ENCODE data around the gene AUH.
"Not testable (repeated sequence)": the region's sequence is repeated elsewhere in the genome, so short reads cannot be mapped to it uniquely, and the experiment has no call there.

AUH gene

GRCh38 chr9:91393826-91394225, 32.1 kb upstream of the AUH start:
- H3K9me3 ChIP-seq: no peaks in the 10 kb centered on the region
- no peak for TF ChIP-seq CTCF (IDR thresholded peaks at IDR 0.05)
- peaks cover 24% of the 10 kb centered on the region in 2 experiments for H3K4me1 ChIP-seq (ENCODE audit: control insufficient read depth in 1 of 2, insufficient read depth in 1 of 2, low read depth in 1 of 2, low read length in 1 of 2)
- H3K4me3 ChIP-seq (ENCODE audit: low read depth in 1 of 2, low read length in 1 of 2): no peak overlapping the region
- H3K27me3 ChIP-seq: no peaks in the 10 kb centered on the region
- no peak overlapping the region for H3K27ac ChIP-seq
- H3K36me3 ChIP-seq: no peaks in the 10 kb centered on the region

GRCh38 chr9:91392435-91392834, 30.7 kb upstream of the AUH start:
- H3K4me3 ChIP-seq (ENCODE audit: low read depth in 1 of 2, low read length in 1 of 2): no peak overlapping the region
- no peak for TF ChIP-seq CTCF (IDR thresholded peaks at IDR 0.05)
- H3K36me3 ChIP-seq: no peaks in the 10 kb centered on the region
- H3K9me3 ChIP-seq: no peaks in the 10 kb centered on the region
- H3K27me3 ChIP-seq: no peaks in the 10 kb centered on the region
- H3K27ac ChIP-seq: no peak overlapping the region
- peaks cover 24% of the 10 kb centered on the region in 2 experiments for H3K4me1 ChIP-seq (ENCODE audit: control insufficient read depth in 1 of 2, insufficient read depth in 1 of 2, low read depth in 1 of 2, low read length in 1 of 2)

GRCh38 chr9:91391818-91392217, 30.1 kb upstream of the AUH start:
- Histone ChIP-seq H3K4me3 (ENCODE audit: low read depth in 1 of 2, low read length in 1 of 2) (no peak overlapping the region), H3K27ac (no peak overlapping the region), H3K4me1 (ENCODE audit: control insufficient read depth in 1 of 2, insufficient read depth in 1 of 2, low read depth in 1 of 2, low read length in 1 of 2) (peaks cover 24% of the 10 kb centered on the region in 2 experiments), H3K27me3 (no peaks in the 10 kb centered on the region), H3K36me3 (no peaks in the 10 kb centered on the region), H3K9me3 (no peaks in the 10 kb centered on the region)
- no peak for TF ChIP-seq CTCF (IDR thresholded peaks at IDR 0.05)

GRCh38 chr9:91391412-91391811, 29.7 kb upstream of the AUH start:
- Histone ChIP-seq H3K36me3 (no peaks in the 10 kb centered on the region), H3K27me3 (no peaks in the 10 kb centered on the region), H3K4me1 (ENCODE audit: control insufficient read depth in 1 of 2, insufficient read depth in 1 of 2, low read depth in 1 of 2, low read length in 1 of 2) (peaks cover 23% of the 10 kb centered on the region in 2 experiments), H3K4me3 (ENCODE audit: low read depth in 1 of 2, low read length in 1 of 2) (no peak overlapping the region), H3K27ac (no peak overlapping the region), H3K9me3 (no peaks in the 10 kb centered on the region)
- TF ChIP-seq CTCF (IDR thresholded peaks at IDR 0.05): no peak

GRCh38 chr9:91389686-91390085, 28.0 kb upstream of the AUH start:
- not testable (repeated sequence) for H3K4me3 ChIP-seq (ENCODE audit: low read depth in 1 of 2, low read length in 1 of 2); H3K4me1 ChIP-seq (ENCODE audit: control insufficient read depth in 1 of 2, insufficient read depth in 1 of 2, low read depth in 1 of 2, low read length in 1 of 2); H3K27me3 ChIP-seq; H3K36me3 ChIP-seq; H3K27ac ChIP-seq; H3K9me3 ChIP-seq

- Histone ChIP-seq H3K4me1 (ENCODE audit: control insufficient read depth in 1 of 2, insufficient read depth in 1 of 2, low read depth in 1 of 2, low read length in 1 of 2) (no peaks in the 10 kb centered on the region), H3K36me3 (no peaks in the 10 kb centered on the region), H3K27me3 (no peaks in the 10 kb centered on the region), H3K9me3 (no peaks in the 10 kb centered on the region), H3K27ac (no peak overlapping the region), H3K4me3 (ENCODE audit: low read depth in 1 of 2, low read length in 1 of 2) (no peak overlapping the region)
- TF ChIP-seq CTCF (IDR thresholded peaks at IDR 0.05): no peak
Observed at GRCh38 chr9:91386765-91387164, 25.0 kb upstream of the AUH start.
